ENCODE results near the gene RECQL5.
"Not testable (repeated sequence)": the region's sequence is repeated elsewhere in the genome, so short reads cannot be mapped to it uniquely, and the experiment has no call there.

RECQL5 gene

GRCh38 chr17:75581121-75581725, 85.7 kb downstream of the RECQL5 start:
- intact Hi-C loops (cut with DNase I) = not testable (repeated sequence)

More at GRCh38 chr17:75581121-75581725, 85.7 kb downstream of the RECQL5 start:
- DNase-seq = not testable (repeated sequence)

Measured in posterior cingulate gyrus (tissue), 11 donors.